Peyer's patch (tissue), 4 donors: ENCODE results near the gene FAM72D. TPM values are rescaled to one million over a fixed set of nuclear protein-coding genes. Genes with fewer than 3 reads are reported as not detected.
"Not testable (repeated sequence)": the region's sequence is repeated elsewhere in the genome, so short reads cannot be mapped to it uniquely, and the experiment has no call there.

ENCODE experiments used
- DNase-seq, 3 donors: peaks; one replicate each; pipeline ENCODE4 v3.0.0-alpha.2; 2017 to 2019
- H3K27ac ChIP-seq, 4 donors: fragments of 200-600 bp; sonication (generic); one replicate each; pipeline ENCODE4 v1.5.1; 2016 to 2019
- H3K27me3 ChIP-seq, 2 donors: fragments of 200-600 bp; sonication (generic); one replicate each; pipeline ENCODE4 v1.5.1; 2019
- H3K36me3 ChIP-seq, 3 donors: fragments of 200-600 bp; sonication (generic); one replicate each; pipeline ENCODE4 v1.5.1; 2016 to 2019
- H3K4me1 ChIP-seq, 4 donors: fragments of 200-600 bp; sonication (generic); one replicate each; pipeline ENCODE4 v1.5.1; 2016 to 2019
- H3K4me3 ChIP-seq, 4 donors: fragments of 200-600 bp; sonication (generic); 1 replicate in 3 of 4; 2 replicates in 1 of 4; pipeline ENCODE4 v1.5.1; 2016 to 2019; ENCODE audit warnings: mild to moderate bottlenecking in 1 of 4
- H3K9me3 ChIP-seq, 4 donors: fragments of 200-600 bp; sonication (generic); one replicate each; pipeline ENCODE4 v1.5.1; 2016 to 2019; ENCODE audit warnings: mild to moderate bottlenecking in 1 of 4
- total RNA-seq, 4 donors: library from RNA; depleted of rRNA; stranded (reverse); fragments of >200 nt; gene quantifications; one replicate each; pipeline ENCODE4 v1.1.0, GENCODE V29; 2016

Gene FAM72D
- total RNA-seq, 4 donors from 2014 or later = 1.2 TPM; not detected in 3

- not testable (repeated sequence) for DNase-seq, H3K4me3 ChIP-seq, H3K36me3 ChIP-seq, H3K4me1 ChIP-seq, H3K9me3 ChIP-seq, H3K27me3 ChIP-seq, H3K27ac ChIP-seq
These were observed 24.1 kb downstream of the FAM72D start for GRCh38 chr1:145119842-145120241.

- H3K9me3 ChIP-seq, H3K4me1 ChIP-seq, H3K27ac ChIP-seq, H3K4me3 ChIP-seq, H3K36me3 ChIP-seq, H3K27me3 ChIP-seq, DNase-seq: not testable (repeated sequence)
These were observed 26.7 kb downstream of the FAM72D start for GRCh38 chr1:145122344-145123061.

- H3K9me3 ChIP-seq, H3K27me3 ChIP-seq, H3K36me3 ChIP-seq, H3K27ac ChIP-seq, H3K4me1 ChIP-seq, H3K4me3 ChIP-seq, DNase-seq: not testable (repeated sequence)
These were observed 27.3 kb downstream of the FAM72D start for GRCh38 chr1:145123062-145123395.

GRCh38 chr1:145123992-145124641 lies 28.3 kb downstream of the FAM72D start:
- not testable (repeated sequence) for H3K4me3 ChIP-seq, H3K36me3 ChIP-seq, DNase-seq, H3K9me3 ChIP-seq, H3K27me3 ChIP-seq, H3K27ac ChIP-seq, H3K4me1 ChIP-seq

- H3K4me3 ChIP-seq, H3K9me3 ChIP-seq, H3K36me3 ChIP-seq, H3K27ac ChIP-seq, H3K27me3 ChIP-seq, DNase-seq, H3K4me1 ChIP-seq: not testable (repeated sequence)
These were observed 29.3 kb downstream of the FAM72D start for GRCh38 chr1:145125112-145125511.

- not testable (repeated sequence) for H3K27ac ChIP-seq, H3K9me3 ChIP-seq, H3K4me1 ChIP-seq, H3K4me3 ChIP-seq, H3K36me3 ChIP-seq, DNase-seq, H3K27me3 ChIP-seq
These were observed 31.4 kb downstream of the FAM72D start for GRCh38 chr1:145127144-145127543.

GRCh38 chr1:145128697-145129469 lies 33.1 kb downstream of the FAM72D start:
- DNase-seq, H3K4me3 ChIP-seq, H3K27me3 ChIP-seq, H3K36me3 ChIP-seq, H3K4me1 ChIP-seq, H3K27ac ChIP-seq, H3K9me3 ChIP-seq: not testable (repeated sequence)

GRCh38 chr1:145134476-145134875 lies 38.7 kb downstream of the FAM72D start:
- H3K27ac ChIP-seq, H3K4me1 ChIP-seq, H3K27me3 ChIP-seq, H3K9me3 ChIP-seq, DNase-seq, H3K36me3 ChIP-seq, H3K4me3 ChIP-seq: not testable (repeated sequence)

- not testable (repeated sequence) for H3K4me3 ChIP-seq, H3K9me3 ChIP-seq, H3K27ac ChIP-seq, H3K27me3 ChIP-seq, H3K36me3 ChIP-seq, H3K4me1 ChIP-seq, DNase-seq
These were observed 44.8 kb downstream of the FAM72D start for GRCh38 chr1:145140549-145140948.

GRCh38 chr1:145144264-145144913 lies 48.6 kb downstream of the FAM72D start:
- not testable (repeated sequence) for DNase-seq, H3K4me1 ChIP-seq, H3K36me3 ChIP-seq, H3K27me3 ChIP-seq, H3K27ac ChIP-seq, H3K9me3 ChIP-seq, H3K4me3 ChIP-seq

GRCh38 chr1:145146308-145146707 lies 50.5 kb downstream of the FAM72D start:
- H3K27me3 ChIP-seq, H3K27ac ChIP-seq, H3K9me3 ChIP-seq, H3K4me3 ChIP-seq, DNase-seq, H3K4me1 ChIP-seq, H3K36me3 ChIP-seq: not testable (repeated sequence)

- H3K27me3 ChIP-seq, H3K27ac ChIP-seq, H3K9me3 ChIP-seq, DNase-seq, H3K4me1 ChIP-seq, H3K4me3 ChIP-seq, H3K36me3 ChIP-seq: not testable (repeated sequence)
These were observed 51.4 kb downstream of the FAM72D start for GRCh38 chr1:145147172-145147571.

GRCh38 chr1:145155421-145155820 lies 59.6 kb downstream of the FAM72D start:
- H3K27ac ChIP-seq, H3K9me3 ChIP-seq, H3K27me3 ChIP-seq, H3K4me1 ChIP-seq, H3K4me3 ChIP-seq, DNase-seq, H3K36me3 ChIP-seq: not testable (repeated sequence)

GRCh38 chr1:145155873-145156272 lies 60.1 kb downstream of the FAM72D start:
- H3K4me3 ChIP-seq, H3K36me3 ChIP-seq, H3K9me3 ChIP-seq, H3K27me3 ChIP-seq, H3K27ac ChIP-seq, DNase-seq, H3K4me1 ChIP-seq: not testable (repeated sequence)
